Measurements from ENCODE around the gene ABCA4. TPM values are rescaled to one million over a fixed set of nuclear protein-coding genes. Genes with fewer than 3 reads are reported as not detected.
A peak's percentile ranks its signal among the peaks of the same experiment; 100 is the strongest.

ABCA4 gene
- total RNA-seq, 1 experiment from 2014 or later = 0.22 TPM

- BruUV-seq (replicated peaks) = no TSS peak
- H3K36me3 ChIP-seq (ENCODE audit: control insufficient read depth in 1 of 2, insufficient read depth in 2 of 2, low read length in 2 of 2) = no peaks in the 10 kb centered on the region
- no peak overlapping the region for H3K27ac ChIP-seq (ENCODE audit: low read depth, low read length)
- H4K20me1 ChIP-seq (ENCODE audit: insufficient read depth) = no peaks in the 10 kb centered on the region
- TF ChIP-seq ATF3 (IDR thresholded peaks at IDR 0.05) (no peak), ZNF274 (IDR thresholded peaks at IDR 0.05; ENCODE audit: low read depth, low read length) (no peak), EZH2phosphoT487 (IDR thresholded peaks at IDR 0.05; ENCODE audit: borderline replicate concordance) (no peak), RAD21 (IDR thresholded peaks at IDR 0.05; ENCODE audit: low read depth) (peak; percentile 99), CBX3 (IDR thresholded peaks at IDR 0.05; ENCODE audit: low read depth) (no peak), SRF (IDR thresholded peaks at IDR 0.05; ENCODE audit: low read depth) (no peak), TCF7L2 (IDR thresholded peaks at IDR 0.05; ENCODE audit: borderline replicate concordance, extremely low read depth, insufficient read depth, insufficient read length) (no peak), CEBPB (IDR thresholded peaks at IDR 0.05; ENCODE audit: low read depth) (no peak), CTCF (IDR thresholded peaks at IDR 0.05 in 2 of 3, conservative IDR thresholded peaks at IDR 0.05 in 1 of 3; ENCODE audit: borderline replicate concordance in 1 of 3, insufficient read depth in 1 of 3, low read depth in 2 of 3, low read length in 2 of 3) (peak; percentile 90 to 96 (median 92)), YY1 (IDR thresholded peaks at IDR 0.05; ENCODE audit: extremely low read depth, insufficient replicate concordance, low read depth, low read length) (no peak), POLR2A (IDR thresholded peaks at IDR 0.05; ENCODE audit: borderline replicate concordance, extremely low read depth, insufficient read depth, insufficient read length) (no peak)
- TF ChIP-seq, protein P1, sequence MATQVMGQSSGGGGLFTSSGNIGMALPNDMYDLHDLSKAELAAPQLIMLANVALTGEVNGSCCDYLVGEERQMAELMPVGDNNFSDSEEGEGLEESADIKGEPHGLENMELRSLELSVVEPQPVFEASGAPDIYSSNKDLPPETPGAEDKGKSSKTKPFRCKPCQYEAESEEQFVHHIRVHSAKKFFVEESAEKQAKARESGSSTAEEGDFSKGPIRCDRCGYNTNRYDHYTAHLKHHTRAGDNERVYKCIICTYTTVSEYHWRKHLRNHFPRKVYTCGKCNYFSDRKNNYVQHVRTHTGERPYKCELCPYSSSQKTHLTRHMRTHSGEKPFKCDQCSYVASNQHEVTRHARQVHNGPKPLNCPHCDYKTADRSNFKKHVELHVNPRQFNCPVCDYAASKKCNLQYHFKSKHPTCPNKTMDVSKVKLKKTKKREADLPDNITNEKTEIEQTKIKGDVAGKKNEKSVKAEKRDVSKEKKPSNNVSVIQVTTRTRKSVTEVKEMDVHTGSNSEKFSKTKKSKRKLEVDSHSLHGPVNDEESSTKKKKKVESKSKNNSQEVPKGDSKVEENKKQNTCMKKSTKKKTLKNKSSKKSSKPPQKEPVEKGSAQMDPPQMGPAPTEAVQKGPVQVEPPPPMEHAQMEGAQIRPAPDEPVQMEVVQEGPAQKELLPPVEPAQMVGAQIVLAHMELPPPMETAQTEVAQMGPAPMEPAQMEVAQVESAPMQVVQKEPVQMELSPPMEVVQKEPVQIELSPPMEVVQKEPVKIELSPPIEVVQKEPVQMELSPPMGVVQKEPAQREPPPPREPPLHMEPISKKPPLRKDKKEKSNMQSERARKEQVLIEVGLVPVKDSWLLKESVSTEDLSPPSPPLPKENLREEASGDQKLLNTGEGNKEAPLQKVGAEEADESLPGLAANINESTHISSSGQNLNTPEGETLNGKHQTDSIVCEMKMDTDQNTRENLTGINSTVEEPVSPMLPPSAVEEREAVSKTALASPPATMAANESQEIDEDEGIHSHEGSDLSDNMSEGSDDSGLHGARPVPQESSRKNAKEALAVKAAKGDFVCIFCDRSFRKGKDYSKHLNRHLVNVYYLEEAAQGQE (IDR thresholded peaks at IDR 0.05; ENCODE audit: low read depth) = no peak
- ChIA-PET POLR2A (interaction anchor here (0.9 to 4.7 kb wide), 9 partner anchors 22 to 272 kb away, joined by 3 to 38 read pairs (median 5); partner anchors contain the start of gene ARHGAP29), RAD21 (ENCODE audit: low non-redundant PET in 1 of 2, low total read pairs in 2 of 2, uncharacterized antibody in 2 of 2, unreplicated experiment in 2 of 2) (interaction anchor here (0.6 to 4.1 kb wide), 11 partner anchors 105 to 274 kb away, joined by 3 to 49 read pairs (median 4); partner anchors contain the start of gene ARHGAP29 (in 2 of the 2)), CTCF (interaction anchor here (0.6 to 6.6 kb wide), 21 partner anchors 9 to 748 kb away, joined by 3 to 255 read pairs (median 5); no protein-coding TSS in a partner anchor)
- H3K79me2 ChIP-seq (ENCODE audit: insufficient read depth, low read length) = no peaks in the 10 kb centered on the region
- H3K27me3 ChIP-seq (ENCODE audit: insufficient read depth, low read length) = no peaks in the 10 kb centered on the region
- no peak overlapping the region for H3K4me3 ChIP-seq (replicated peaks in 1 of 2; ENCODE audit: low read depth in 1 of 2, low read length in 2 of 2)
- H3K4me2 ChIP-seq (ENCODE audit: low read length) = peak overlapping the region; percentile 37
- DNase-seq (ENCODE audit: low read depth, low spot score) = peak; percentile 67
- peaks cover 18 to 36% of the 10 kb centered on the region in 2 experiments for H3K4me1 ChIP-seq (ENCODE audit: control insufficient read depth in 1 of 2, insufficient read depth in 2 of 2, low read length in 2 of 2)
- peak; percentile 94 for ATAC-seq
- H3K9me2 ChIP-seq (ENCODE audit: insufficient read depth) = no peaks in the 10 kb centered on the region
- H3K9ac ChIP-seq (ENCODE audit: low read length) = no peak overlapping the region
- intact Hi-C loops (cut with micrococcal nuclease) = loop anchor here (1.0 to 10.0 kb wide), 4 partner anchors 123 to 275 kb away; partner anchors contain the start of gene ARHGAP29
- H2AFZ ChIP-seq (ENCODE audit: low read depth, low read length, poor library complexity, severe bottlenecking) = peak overlapping the region; percentile 27
- no peaks in the 10 kb centered on the region for H3K9me3 ChIP-seq (ENCODE audit: control insufficient read depth in 1 of 2, insufficient read depth in 1 of 2, low read depth in 1 of 2, low read length in 2 of 2)
These were observed 59.2 kb downstream of the ABCA4 start for GRCh38 chr1:94061513-94062443.
